HepG2 (cell line): ENCODE measurements around the gene MGA. TPM values are rescaled to one million over a fixed set of nuclear protein-coding genes. Genes with fewer than 3 reads are reported as not detected.
A peak's percentile ranks its signal among the peaks of the same experiment; 100 is the strongest.

ENCODE experiments used
- ATF1 ChIP-seq: IDR thresholded peaks from 2 replicates; pipeline ENCODE4 v1.6.1; 2016; ENCODE audit warnings: mild to moderate bottlenecking, control low read depth
- ATF7-NPFF ChIP-seq: sonication (generic); formaldehyde crosslinking; IDR thresholded peaks from 2 replicates; pipeline ENCODE4 v1.8.1; 2023; ENCODE audit warnings: mild to moderate bottlenecking, low read depth, missing genetic modification reagents, moderate library complexity
- EED ChIP-seq: sonication (generic); formaldehyde crosslinking; IDR thresholded peaks from 2 replicates; pipeline ENCODE4 v1.5.0; 2020; ENCODE audit warnings: mild to moderate bottlenecking, missing genetic modification reagents
- FLYWCH1 ChIP-seq: sonication (generic); formaldehyde crosslinking; IDR thresholded peaks from 2 replicates; pipeline ENCODE4 v1.8.1; 2023; ENCODE audit warnings: mild to moderate bottlenecking, missing genetic modification reagents
- GATA4 ChIP-seq: sonication (generic); IDR thresholded peaks from 2 replicates; pipeline ENCODE4 v1.6.1; 2016; ENCODE audit warnings: antibody characterized with exemption, low read depth, borderline replicate concordance
- HDAC1 ChIP-seq: sonication (generic); formaldehyde crosslinking; IDR thresholded peaks from 2 replicates; pipeline ENCODE4 v1.5.1; 2020; ENCODE audit warnings: mild to moderate bottlenecking, missing genetic modification reagents
- HNRNPL ChIP-seq: fragments of 200-400 bp; formaldehyde crosslinking; IDR thresholded peaks from 2 replicates; pipeline ENCODE4 v1.6.1; 2017; ENCODE audit warnings: mild to moderate bottlenecking, low read depth, low read length
- IRF2 ChIP-seq: IDR thresholded peaks from 2 replicates; pipeline ENCODE4 v1.6.1; 2018; ENCODE audit warnings: missing genetic modification reagents, missing compliant biosample characterization
- PHF8 ChIP-seq: sonication (generic); formaldehyde crosslinking; IDR thresholded peaks from 2 replicates; pipeline ENCODE4 v1.5.0; 2020; ENCODE audit warnings: missing genetic modification reagents
- SIN3A ChIP-seq: IDR thresholded peaks from 2 replicates; pipeline ENCODE4 v1.6.1; 2011; ENCODE audit warnings: low read depth, mild to moderate bottlenecking, control low read depth, low read length, borderline replicate concordance
- ZNF333 ChIP-seq: sonication (generic); formaldehyde crosslinking; IDR thresholded peaks from 2 replicates; pipeline ENCODE4 v1.4.0; 2020; ENCODE audit warnings: mild to moderate bottlenecking, missing genetic modification reagents, borderline replicate concordance
- ZNF382 ChIP-seq: sonication (generic); formaldehyde crosslinking; IDR thresholded peaks from 2 replicates; pipeline ENCODE4 v1.5.0; 2020; ENCODE audit warnings: missing genetic modification reagents, mild to moderate bottlenecking, borderline replicate concordance
- ZNF510 ChIP-seq: sonication (generic); formaldehyde crosslinking; IDR thresholded peaks from 2 replicates; pipeline ENCODE4 v1.4.0; 2020; ENCODE audit warnings: low read depth, mild to moderate bottlenecking, missing genetic modification reagents
- ZNF589 ChIP-seq: sonication (generic); formaldehyde crosslinking; conservative IDR thresholded peaks from 2 replicates; pipeline ENCODE4 v1.8.0; 2022; ENCODE audit warnings: mild to moderate bottlenecking, moderate library complexity, missing genetic modification reagents
- ZNF629 ChIP-seq: sonication (generic); formaldehyde crosslinking; conservative IDR thresholded peaks from 2 replicates; pipeline ENCODE4 v1.5.0; 2020; ENCODE audit warnings: missing genetic modification reagents
- ZNF746 ChIP-seq: sonication (generic); formaldehyde crosslinking; IDR thresholded peaks from 2 replicates; pipeline ENCODE4 v1.8.0; 2022; ENCODE audit warnings: mild to moderate bottlenecking, missing genetic modification reagents
- ZNF777 ChIP-seq: sonication (generic); formaldehyde crosslinking; IDR thresholded peaks from 2 replicates; pipeline ENCODE4 v1.4.0; 2020; ENCODE audit warnings: missing genetic modification reagents
- ZNF792 ChIP-seq: IDR thresholded peaks from 2 replicates; pipeline ENCODE4 v1.6.1; 2016
- ZNF891 ChIP-seq: sonication (generic); formaldehyde crosslinking; IDR thresholded peaks from 2 replicates; pipeline ENCODE4 v1.5.0; 2020; ENCODE audit warnings: mild to moderate bottlenecking, missing genetic modification reagents
- polyA plus RNA-seq, 8 experiments: library from polyadenylated mRNA; depleted of rRNA in 3 of 8; stranded (reverse) in 7 of 8; unstranded in 1 of 8; fragments of >200 nt; fragmentation: Illumina TruSeq in 4 of 8; extraction: Trizol in 4 of 8; gene quantifications; 2 replicates each; pipeline versions ENCODE4 v1.2.1 to v1.2.3, GENCODE V29; 2011 to 2016; ENCODE audit warnings: low read depth in 4 of 8, missing spikeins in 1 of 8, mixed read lengths in 1 of 8; ENCODE audit not compliant: insufficient read depth in 1 of 8
- total RNA-seq, 5 experiments: library from RNA; depleted of rRNA; stranded (reverse); fragments of >200 nt; fragmentation: Illumina TruSeq; extraction: Trizol; gene quantifications; 2 replicates each; pipeline ENCODE4 v1.2.3, GENCODE V29; 2016; ENCODE audit warnings: low read depth in 1 of 5
- TF ChIP-seq, protein P1 (sequence below): sonication (generic); formaldehyde crosslinking; IDR thresholded peaks from 2 replicates; pipeline ENCODE4 v1.4.0; 2020; ENCODE audit warnings: missing genetic modification reagents; ENCODE audit errors: not compliant biosample characterization
- TF ChIP-seq, protein P2 (sequence below): sonication (generic); formaldehyde crosslinking; IDR thresholded peaks from 2 replicates; pipeline ENCODE4 v1.4.0; 2020; ENCODE audit warnings: mild to moderate bottlenecking, missing genetic modification reagents
- TF ChIP-seq, protein P3 (sequence below), 2 experiments: sonication (generic) in 1 of 2; formaldehyde crosslinking in 1 of 2; IDR thresholded peaks; 2 replicates each; pipeline versions ENCODE4 v1.4.0 to v1.6.1; 2018 to 2020; ENCODE audit warnings: missing genetic modification reagents in 2 of 2, borderline replicate concordance in 1 of 2, low read depth in 1 of 2, mild to moderate bottlenecking in 1 of 2, missing biosample characterization in 1 of 2
- TF ChIP-seq, protein P4 (sequence below): sonication (generic); formaldehyde crosslinking; IDR thresholded peaks from 2 replicates; pipeline ENCODE4 v1.4.0; 2020; ENCODE audit warnings: mild to moderate bottlenecking, low read depth, missing genetic modification reagents
- TF ChIP-seq, protein P5 (sequence below): IDR thresholded peaks from 2 replicates; pipeline ENCODE4 v1.6.1; 2018; ENCODE audit warnings: missing genetic modification reagents

The MGA gene
- total and polyA plus RNA-seq, 2 of the 13 experiments (the other 11 are each of a cell fraction or from before 2014, with no cell fraction given) = 5.3 to 59.0 TPM

DNA sequence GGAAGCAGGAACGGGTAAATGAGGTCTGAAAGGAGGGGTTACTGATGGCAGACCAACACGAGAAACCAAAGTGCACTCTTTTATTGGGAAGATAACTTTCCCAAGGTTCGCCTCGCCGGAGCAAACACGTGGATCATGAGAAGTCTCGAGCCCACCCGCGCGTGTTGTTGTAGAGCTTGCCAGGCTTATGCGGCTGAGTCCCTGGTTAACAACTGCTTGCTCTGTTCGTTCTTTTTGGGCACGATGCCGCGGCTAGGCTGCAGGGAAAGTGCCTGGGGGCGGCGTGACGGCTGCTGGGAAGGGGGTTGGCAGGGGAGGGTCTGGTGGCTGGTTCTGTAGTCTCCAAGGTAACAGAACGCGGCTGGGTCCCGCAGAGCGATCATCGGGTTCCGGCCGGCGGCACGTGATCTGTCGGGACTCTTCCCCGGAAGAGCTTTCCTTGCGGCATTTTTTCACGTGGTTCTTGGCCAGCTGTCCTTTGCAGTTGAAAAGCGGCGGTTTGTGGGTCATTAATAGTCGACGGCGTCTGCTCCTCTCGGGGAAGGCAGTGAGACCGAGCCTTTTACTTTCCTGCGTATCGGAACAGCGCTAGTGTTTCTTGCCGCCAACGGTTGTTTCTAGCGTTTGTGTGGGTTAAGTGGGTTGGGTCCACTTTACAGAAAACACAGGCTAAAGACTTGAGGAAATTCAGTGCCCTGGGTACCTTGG, 1.5 kb downstream of the MGA start (continued):
- TF ChIP-seq, protein P1, sequence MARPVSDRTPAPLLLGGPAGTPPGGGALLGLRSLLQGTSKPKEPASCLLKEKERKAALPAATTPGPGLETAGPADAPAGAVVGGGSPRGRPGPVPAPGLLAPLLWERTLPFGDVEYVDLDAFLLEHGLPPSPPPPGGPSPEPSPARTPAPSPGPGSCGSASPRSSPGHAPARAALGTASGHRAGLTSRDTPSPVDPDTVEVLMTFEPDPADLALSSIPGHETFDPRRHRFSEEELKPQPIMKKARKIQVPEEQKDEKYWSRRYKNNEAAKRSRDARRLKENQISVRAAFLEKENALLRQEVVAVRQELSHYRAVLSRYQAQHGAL (CRISPR knock-in tag) = no peak
- TF ChIP-seq SIN3A = peak; percentile 96
- TF ChIP-seq ZNF629 (CRISPR knock-in tag) = no peak
- no peak for TF ChIP-seq GATA4
- TF ChIP-seq ZNF777 (CRISPR knock-in tag) = peak; percentile 73
- peak; percentile 92; the same call in 1 of the 2 replicates for TF ChIP-seq HDAC1 (CRISPR knock-in tag)
- TF ChIP-seq FLYWCH1 = no peak
- no peak for TF ChIP-seq HNRNPL
- TF ChIP-seq ZNF792 (CRISPR knock-in tag) = peak; percentile 38; the same call in 1 of the 2 replicates
- TF ChIP-seq, protein P2, sequence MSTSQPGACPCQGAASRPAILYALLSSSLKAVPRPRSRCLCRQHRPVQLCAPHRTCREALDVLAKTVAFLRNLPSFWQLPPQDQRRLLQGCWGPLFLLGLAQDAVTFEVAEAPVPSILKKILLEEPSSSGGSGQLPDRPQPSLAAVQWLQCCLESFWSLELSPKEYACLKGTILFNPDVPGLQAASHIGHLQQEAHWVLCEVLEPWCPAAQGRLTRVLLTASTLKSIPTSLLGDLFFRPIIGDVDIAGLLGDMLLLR (CRISPR knock-in tag) = 0 out of 2 replicates have a peak, but pooled peaks have one; percentile 72
- no peak for TF ChIP-seq ATF1 (CRISPR knock-in tag)
- peak; percentile 44; the same call in 1 of the 2 replicates for TF ChIP-seq PHF8
- TF ChIP-seq ZNF333 (CRISPR knock-in tag) = no peak
- TF ChIP-seq ZNF746 = peak; percentile 76; the same call in 1 of the 2 replicates
- TF ChIP-seq IRF2 (CRISPR knock-in tag) = peak; percentile 30; the same call in 1 of the 2 replicates
- TF ChIP-seq, protein P3, sequence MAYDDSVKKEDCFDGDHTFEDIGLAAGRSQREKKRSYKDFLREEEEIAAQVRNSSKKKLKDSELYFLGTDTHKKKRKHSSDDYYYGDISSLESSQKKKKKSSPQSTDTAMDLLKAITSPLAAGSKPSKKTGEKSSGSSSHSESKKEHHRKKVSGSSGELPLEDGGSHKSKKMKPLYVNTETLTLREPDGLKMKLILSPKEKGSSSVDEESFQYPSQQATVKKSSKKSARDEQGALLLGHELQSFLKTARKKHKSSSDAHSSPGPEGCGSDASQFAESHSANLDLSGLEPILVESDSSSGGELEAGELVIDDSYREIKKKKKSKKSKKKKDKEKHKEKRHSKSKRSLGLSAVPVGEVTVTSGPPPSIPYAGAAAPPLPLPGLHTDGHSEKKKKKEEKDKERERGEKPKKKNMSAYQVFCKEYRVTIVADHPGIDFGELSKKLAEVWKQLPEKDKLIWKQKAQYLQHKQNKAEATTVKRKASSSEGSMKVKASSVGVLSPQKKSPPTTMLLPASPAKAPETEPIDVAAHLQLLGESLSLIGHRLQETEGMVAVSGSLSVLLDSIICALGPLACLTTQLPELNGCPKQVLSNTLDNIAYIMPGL (CRISPR knock-in tag; IDR thresholded peaks at IDR 0.05; ENCODE audit: borderline replicate concordance in 1 of 2, low read depth in 1 of 2) = peak in 1 of 2 experiments; percentile 36; a peak in 1 of 4 replicates
- no peak for TF ChIP-seq ATF7-NPFF
- no peak for TF ChIP-seq ZNF510 (CRISPR knock-in tag)
- 0 out of 2 replicates have a peak, but pooled peaks have one; percentile 59 for TF ChIP-seq EED (CRISPR knock-in tag)
- no peak for TF ChIP-seq ZNF382 (CRISPR knock-in tag)
- no peak for TF ChIP-seq ZNF891 (CRISPR knock-in tag)
- TF ChIP-seq, protein P4, sequence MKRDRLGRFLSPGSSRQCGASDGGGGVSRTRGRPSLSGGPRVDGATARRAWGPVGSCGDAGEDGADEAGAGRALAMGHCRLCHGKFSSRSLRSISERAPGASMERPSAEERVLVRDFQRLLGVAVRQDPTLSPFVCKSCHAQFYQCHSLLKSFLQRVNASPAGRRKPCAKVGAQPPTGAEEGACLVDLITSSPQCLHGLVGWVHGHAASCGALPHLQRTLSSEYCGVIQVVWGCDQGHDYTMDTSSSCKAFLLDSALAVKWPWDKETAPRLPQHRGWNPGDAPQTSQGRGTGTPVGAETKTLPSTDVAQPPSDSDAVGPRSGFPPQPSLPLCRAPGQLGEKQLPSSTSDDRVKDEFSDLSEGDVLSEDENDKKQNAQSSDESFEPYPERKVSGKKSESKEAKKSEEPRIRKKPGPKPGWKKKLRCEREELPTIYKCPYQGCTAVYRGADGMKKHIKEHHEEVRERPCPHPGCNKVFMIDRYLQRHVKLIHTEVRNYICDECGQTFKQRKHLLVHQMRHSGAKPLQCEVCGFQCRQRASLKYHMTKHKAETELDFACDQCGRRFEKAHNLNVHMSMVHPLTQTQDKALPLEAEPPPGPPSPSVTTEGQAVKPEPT (CRISPR knock-in tag) = 0 out of 2 replicates have a peak, but pooled peaks have one; percentile 49
- TF ChIP-seq ZNF589 = no peak
- TF ChIP-seq, protein P5, sequence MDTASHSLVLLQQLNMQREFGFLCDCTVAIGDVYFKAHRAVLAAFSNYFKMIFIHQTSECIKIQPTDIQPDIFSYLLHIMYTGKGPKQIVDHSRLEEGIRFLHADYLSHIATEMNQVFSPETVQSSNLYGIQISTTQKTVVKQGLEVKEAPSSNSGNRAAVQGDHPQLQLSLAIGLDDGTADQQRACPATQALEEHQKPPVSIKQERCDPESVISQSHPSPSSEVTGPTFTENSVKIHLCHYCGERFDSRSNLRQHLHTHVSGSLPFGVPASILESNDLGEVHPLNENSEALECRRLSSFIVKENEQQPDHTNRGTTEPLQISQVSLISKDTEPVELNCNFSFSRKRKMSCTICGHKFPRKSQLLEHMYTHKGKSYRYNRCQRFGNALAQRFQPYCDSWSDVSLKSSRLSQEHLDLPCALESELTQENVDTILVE (CRISPR knock-in tag) = peak; percentile 63
